ENCODE measurements around the gene SEC14L5. TPM values are rescaled to one million over a fixed set of nuclear protein-coding genes. Genes with fewer than 3 reads are reported as not detected.

Gene SEC14L5
- total and polyA plus RNA-seq, 2 donors (not counting 3 experiments of a cell fraction or from before 2014, with no cell fraction given): not detected

- H3K4me1 ChIP-seq (ENCODE audit: control insufficient read depth, extremely low read depth, insufficient read depth, low read length): peaks cover 5% of the 10 kb centered on the region
- POLR2A ChIA-PET: no interaction called here
- H3K9ac ChIP-seq (replicated peaks; ENCODE audit: extremely low read depth, insufficient read depth, low read length): no peak overlapping the region
- no TSS peak for BruUV-seq (replicated peaks)
- no peak overlapping the region for H3K4me3 ChIP-seq (replicated peaks in 1 of 3; ENCODE audit: insufficient read depth in 1 of 3, low read depth in 1 of 3, low read length in 3 of 3)
- no peak for FAIRE-seq
- H3K9me1 ChIP-seq (replicated peaks; ENCODE audit: control insufficient read depth, extremely low read depth, insufficient read depth, low read length): no peaks in the 10 kb centered on the region
- CTCF ChIA-PET: no interaction called here
- H2AFZ ChIP-seq (ENCODE audit: low read depth, low read length): no peak overlapping the region
- no peaks in the 10 kb centered on the region for H4K20me1 ChIP-seq (replicated peaks; ENCODE audit: control insufficient read depth, extremely low read depth, insufficient read depth, low read length)
- H3K9me3 ChIP-seq (replicated peaks; ENCODE audit: control insufficient read depth, insufficient read depth, low read length): no peaks in the 10 kb centered on the region
- TF ChIP-seq CTCF (IDR thresholded peaks at IDR 0.05; ENCODE audit: extremely low read depth in 1 of 2, insufficient read depth in 1 of 2, low read depth in 1 of 2, low read length in 2 of 2): no peak
- no peak for TF ChIP-seq MYC (IDR thresholded peaks at IDR 0.05; ENCODE audit: low read depth, low read length)
- no peak for TF ChIP-seq JUN (IDR thresholded peaks at IDR 0.05; ENCODE audit: borderline replicate concordance, insufficient read depth, insufficient read length, low read depth)
- TF ChIP-seq POLR2AphosphoS5 (IDR thresholded peaks at IDR 0.05; ENCODE audit: insufficient read depth, low read depth, low read length): no peak
- TF ChIP-seq GATA2 (IDR thresholded peaks at IDR 0.05; ENCODE audit: insufficient read depth, insufficient read length, low read depth, low read length): no peak
- intact Hi-C loops (cut with micrococcal nuclease): no loop called here
- H3K4me2 ChIP-seq (ENCODE audit: insufficient read depth, low read length): no peak overlapping the region
- peaks cover 0 to 2% of the 10 kb centered on the region in 2 experiments for H3K27me3 ChIP-seq (ENCODE audit: control insufficient read depth in 2 of 2, insufficient read depth in 2 of 2, low read length in 2 of 2)
- dilution Hi-C loops (cut with MboI; ENCODE audit: extremely low pct_ligation_motif_present, low sequenced_read_pairs): no loop called here
- DNase-seq (ENCODE audit: low read depth, low spot score): no peak
- H3K36me3 ChIP-seq (ENCODE audit: control insufficient read depth in 2 of 2, extremely low read depth in 1 of 2, insufficient read depth in 2 of 2, low read length in 2 of 2): no peaks in the 10 kb centered on the region
- no peaks in the 10 kb centered on the region for H3K79me2 ChIP-seq (ENCODE audit: control insufficient read depth, insufficient read depth, low read length)
- no peak overlapping the region for H3K27ac ChIP-seq (ENCODE audit: insufficient read depth, low read depth, low read length)
Observed at GRCh38 chr16:4960579-4960978, 2.4 kb downstream of the SEC14L5 start.

- Histone ChIP-seq H3K4me3 (replicated peaks in 1 of 3; ENCODE audit: insufficient read depth in 1 of 3, low read depth in 1 of 3, low read length in 3 of 3) (no peak overlapping the region), H3K4me2 (ENCODE audit: insufficient read depth, low read length) (no peak overlapping the region), H3K9me1 (replicated peaks; ENCODE audit: control insufficient read depth, extremely low read depth, insufficient read depth, low read length) (no peaks in the 10 kb centered on the region), H3K27me3 (ENCODE audit: control insufficient read depth in 2 of 2, insufficient read depth in 2 of 2, low read length in 2 of 2) (peaks cover 0 to 2% of the 10 kb centered on the region in 2 experiments), H3K9ac (replicated peaks; ENCODE audit: extremely low read depth, insufficient read depth, low read length) (no peak overlapping the region), H3K9me3 (replicated peaks; ENCODE audit: control insufficient read depth, insufficient read depth, low read length) (no peaks in the 10 kb centered on the region), H3K27ac (ENCODE audit: insufficient read depth, low read depth, low read length) (no peak overlapping the region), H3K4me1 (ENCODE audit: control insufficient read depth, extremely low read depth, insufficient read depth, low read length) (peaks cover under 1% of the 10 kb centered on the region), H3K36me3 (ENCODE audit: control insufficient read depth in 2 of 2, extremely low read depth in 1 of 2, insufficient read depth in 2 of 2, low read length in 2 of 2) (no peaks in the 10 kb centered on the region), H2AFZ (ENCODE audit: low read depth, low read length) (no peak overlapping the region), H4K20me1 (replicated peaks; ENCODE audit: control insufficient read depth, extremely low read depth, insufficient read depth, low read length) (no peaks in the 10 kb centered on the region), H3K79me2 (ENCODE audit: control insufficient read depth, insufficient read depth, low read length) (no peaks in the 10 kb centered on the region)
- POLR2A ChIA-PET: no interaction called here
- CTCF ChIA-PET: interaction anchor here (0.6 kb wide), 1 partner anchor 10 kb away, joined by 3 read pairs; no protein-coding TSS in a partner anchor
- no TSS peak for BruUV-seq (replicated peaks)
- dilution Hi-C loops (cut with MboI; ENCODE audit: extremely low pct_ligation_motif_present, low sequenced_read_pairs): no loop called here
- TF ChIP-seq JUN (IDR thresholded peaks at IDR 0.05; ENCODE audit: borderline replicate concordance, insufficient read depth, insufficient read length, low read depth) (no peak), MAX (IDR thresholded peaks at IDR 0.05; ENCODE audit: insufficient read depth, insufficient read length) (no peak), MYC (IDR thresholded peaks at IDR 0.05; ENCODE audit: low read depth, low read length) (no peak), POLR2A (IDR thresholded peaks at IDR 0.05; ENCODE audit: low read depth, low read length) (no peak), CTCF (IDR thresholded peaks at IDR 0.05; ENCODE audit: extremely low read depth in 1 of 2, insufficient read depth in 1 of 2, low read depth in 1 of 2, low read length in 2 of 2) (no peak), EZH2 (IDR thresholded peaks at IDR 0.05; ENCODE audit: borderline replicate concordance, low read depth, low read length, severe bottlenecking) (no peak), FOS (IDR thresholded peaks at IDR 0.05; ENCODE audit: borderline replicate concordance, insufficient read depth, low read length) (no peak), POLR2AphosphoS5 (IDR thresholded peaks at IDR 0.05; ENCODE audit: insufficient read depth, low read depth, low read length) (no peak), GATA2 (IDR thresholded peaks at IDR 0.05; ENCODE audit: insufficient read depth, insufficient read length, low read depth, low read length) (no peak)
- DNase-seq (ENCODE audit: low read depth, low spot score) (no peak), FAIRE-seq (no peak)
- intact Hi-C loops (cut with micrococcal nuclease): no loop called here
Observed at GRCh38 chr16:4962716-4963115, 4.6 kb downstream of the SEC14L5 start.

Measured in endothelial cell of umbilical vein (primary cell).